Kidney (tissue), 14 donors: ENCODE measurements around the gene C3orf70. TPM values are rescaled to one million over a fixed set of nuclear protein-coding genes. Genes with fewer than 3 reads are reported as not detected.

Experiments
- DNase-seq, 5 donors: peaks; one replicate each; pipeline ENCODE4 v3.0.0-alpha.2; 2013 to 2020
- FAIRE-seq: peaks from 2 replicates; lab custom pipeline; 2012; peaks lifted over from hg19 to GRCh38; lab: Jason Lieb, UNC
- H3K27ac ChIP-seq, 2 donors: one replicate each; pipeline ENCODE4 v1.7.0; 2013; ENCODE audit warnings: low read depth in 2 of 2, low read length in 2 of 2, inconsistent platforms in 1 of 2
- H3K27me3 ChIP-seq: one replicate; pipeline ENCODE4 v1.7.1; 2013; ENCODE audit warnings: low read length, inconsistent platforms; ENCODE audit not compliant: control insufficient read depth, insufficient read depth
- H3K36me3 ChIP-seq, 3 donors: one replicate each; pipeline versions ENCODE4 v1.7.0 to v1.7.1; 2013; ENCODE audit warnings: low read length in 3 of 3, control low read depth in 1 of 3, inconsistent platforms in 1 of 3; ENCODE audit not compliant: insufficient read depth in 3 of 3, control insufficient read depth in 2 of 3
- H3K4me1 ChIP-seq, 3 donors: one replicate each; pipeline versions ENCODE4 v1.7.0 to v1.7.1; 2013; ENCODE audit warnings: low read length in 3 of 3, inconsistent platforms in 1 of 3, low read depth in 1 of 3; ENCODE audit not compliant: control insufficient read depth in 2 of 3, insufficient read depth in 2 of 3
- H3K4me3 ChIP-seq, 3 donors: one replicate each; pipeline versions ENCODE4 v1.7.0 to v1.8.1; 2013; ENCODE audit warnings: low read length in 3 of 3, control low read depth in 1 of 3, inconsistent platforms in 1 of 3
- H3K9ac ChIP-seq, 3 donors: one replicate each; pipeline versions ENCODE4 v1.7.0 to v1.7.1; 2013; ENCODE audit warnings: low read length in 3 of 3, control low read depth in 1 of 3, inconsistent platforms in 1 of 3
- H3K9me3 ChIP-seq, 3 donors: one replicate each; pipeline versions ENCODE4 v1.7.0 to v1.7.1; 2013; ENCODE audit warnings: low read length in 3 of 3, control low read depth in 1 of 3, inconsistent platforms in 1 of 3; ENCODE audit not compliant: control insufficient read depth in 2 of 3, insufficient read depth in 1 of 3
- CTCF ChIP-seq: IDR thresholded peaks from 3 replicates; pipeline ENCODE4 v1.5.1; 2012; ENCODE audit warnings: mild to moderate bottlenecking, moderate library complexity, borderline replicate concordance; ENCODE audit not compliant: insufficient read depth; ENCODE audit errors: extremely low read depth
- intact Hi-C: fragments of 100-400 bp; cut with DNase I; formaldehyde crosslinking; loops from one replicate; pipeline ENCODE4 v1.11.1; 2022
- polyA plus RNA-seq: library from polyadenylated mRNA; stranded (reverse); fragments of 350-450 nt; fragmentation: Illumina TruSeq; extraction: RNeasy Lipid Tissue Mini Kit (QIAGEN cat#74804); gene quantifications from one replicate; pipeline ENCODE4 v1.2.3, GENCODE V29; 2014; ENCODE audit warnings: low read depth, low replicate concordance; ENCODE audit not compliant: insufficient read depth
- total RNA-seq: library from RNA; stranded (reverse); fragmentation: NEBNext Ultra II Directional; extraction: Animal tissue kit (Norgen Biotek cat#: 25700); gene quantifications from one replicate; pipeline ENCODE4 v1.2.1, GENCODE V29; 2021
- donor health status: control.
- donor health status: control.
- donor health status: control.
- donor health status: control.
- donor health status: control.
- donor health status: DM: yes; HTN: yes; CAD: no.
- donor health status: Normal renal cell carcinoma (clear cell type).

The C3orf70 gene
- total and polyA plus RNA-seq, 2 donors from 2014 or later, result 0.69 to 2.8 TPM

GRCh38 chr3:185175370-185175987, 22.6 kb upstream of the C3orf70 start:
- Histone ChIP-seq H3K4me1 (no peaks in the 10 kb centered on the region), H3K9ac (no peak overlapping the region), H3K4me3 (no peak overlapping the region), H3K36me3 (no peaks in the 10 kb centered on the region), H3K27me3 (no peaks in the 10 kb centered on the region), H3K9me3 (no peaks in the 10 kb centered on the region), H3K27ac (no peak overlapping the region)
- no peak for TF ChIP-seq CTCF
- DNase-seq, result peak; percentile 58 to 79 (median 71)
- intact Hi-C loops, result no loop called here
- FAIRE-seq, result no peak

GRCh38 chr3:185172086-185173049, 19.5 kb upstream of the C3orf70 start:
- H3K4me1 ChIP-seq, result no peaks in the 10 kb centered on the region
- no peak for TF ChIP-seq CTCF
- H3K9ac ChIP-seq, result no peak overlapping the region
- intact Hi-C loops, result no loop called here
- H3K27ac ChIP-seq, result no peak overlapping the region
- no peak for FAIRE-seq
- no peak overlapping the region for H3K4me3 ChIP-seq
- H3K36me3 ChIP-seq, result no peaks in the 10 kb centered on the region
- no peaks in the 10 kb centered on the region for H3K9me3 ChIP-seq
- no peaks in the 10 kb centered on the region for H3K27me3 ChIP-seq
- DNase-seq, result no peak

GRCh38 chr3:185164428-185165217, 11.8 kb upstream of the C3orf70 start:
- Histone ChIP-seq H3K36me3 (no peaks in the 10 kb centered on the region), H3K9ac (no peak overlapping the region), H3K4me1 (no peaks in the 10 kb centered on the region), H3K27ac (no peak overlapping the region), H3K9me3 (no peaks in the 10 kb centered on the region), H3K27me3 (no peaks in the 10 kb centered on the region), H3K4me3 (no peak overlapping the region)
- FAIRE-seq, result no peak
- DNase-seq, result no peak
- no peak for TF ChIP-seq CTCF
- intact Hi-C loops, result no loop called here
